Keratinocyte (primary cell): ENCODE measurements around the gene HHATL.

Experiments
- EZH2 ChIP-seq: IDR thresholded peaks from one replicate; pipeline ENCODE4 v1.6.1; 2012; ENCODE audit warnings: inconsistent platforms, mild to moderate bottlenecking, low read length, moderate library complexity
- TF ChIP-seq, protein P1 (sequence below), 3 experiments: IDR thresholded peaks in 1 of 3; conservative IDR thresholded peaks in 1 of 3; optimal IDR thresholded peaks in 1 of 3; 2 replicates in 2 of 3; 3 replicates in 1 of 3; pipeline versions ENCODE3 to v1.5.1; 2011; ENCODE audit warnings: low read length in 3 of 3, mild to moderate bottlenecking in 3 of 3, moderate library complexity in 2 of 3, control low read depth in 1 of 3, inconsistent platforms in 1 of 3; ENCODE audit not compliant: insufficient read depth in 2 of 3; ENCODE audit errors: extremely low read depth in 1 of 3

DNA sequence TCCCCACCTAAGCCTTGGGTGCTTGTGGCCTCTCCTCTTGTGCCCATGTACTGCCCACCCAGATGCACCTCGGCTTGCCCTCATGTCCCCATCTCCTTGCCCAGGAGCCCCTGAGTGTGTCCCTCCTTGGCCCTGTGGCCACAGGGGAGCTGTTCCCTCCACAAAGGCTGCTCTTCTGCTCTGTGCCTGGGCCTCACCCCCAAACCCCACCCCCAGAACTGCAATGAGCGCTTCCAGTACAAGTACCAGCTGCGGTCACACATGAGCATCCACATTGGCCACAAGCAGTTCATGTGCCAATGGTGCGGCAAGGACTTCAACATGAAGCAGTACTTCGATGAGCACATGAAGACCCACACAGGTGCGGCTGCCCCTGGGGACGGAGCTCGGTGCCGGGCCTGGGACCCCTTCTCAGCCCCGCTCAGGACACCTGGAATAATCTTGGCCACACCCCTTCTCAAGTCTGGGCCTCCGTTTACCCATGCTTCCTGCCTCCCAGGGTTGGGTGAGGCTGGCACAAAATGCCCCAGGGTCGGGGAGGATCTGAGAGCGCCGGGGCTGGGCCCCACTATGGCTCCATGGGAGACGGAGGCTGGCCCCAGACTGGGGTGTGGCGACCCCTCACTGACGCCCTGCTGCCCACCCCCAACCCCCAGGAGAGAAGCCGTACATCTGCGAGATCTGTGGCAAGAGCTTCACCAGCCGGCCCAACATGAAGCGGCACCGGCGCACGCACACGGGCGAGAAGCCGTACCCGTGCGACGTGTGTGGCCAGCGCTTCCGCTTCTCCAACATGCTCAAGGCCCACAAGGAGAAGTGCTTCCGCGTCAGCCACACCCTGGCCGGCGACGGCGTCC, 38.8 kb downstream of the HHATL start:
- TF ChIP-seq, protein P1, sequence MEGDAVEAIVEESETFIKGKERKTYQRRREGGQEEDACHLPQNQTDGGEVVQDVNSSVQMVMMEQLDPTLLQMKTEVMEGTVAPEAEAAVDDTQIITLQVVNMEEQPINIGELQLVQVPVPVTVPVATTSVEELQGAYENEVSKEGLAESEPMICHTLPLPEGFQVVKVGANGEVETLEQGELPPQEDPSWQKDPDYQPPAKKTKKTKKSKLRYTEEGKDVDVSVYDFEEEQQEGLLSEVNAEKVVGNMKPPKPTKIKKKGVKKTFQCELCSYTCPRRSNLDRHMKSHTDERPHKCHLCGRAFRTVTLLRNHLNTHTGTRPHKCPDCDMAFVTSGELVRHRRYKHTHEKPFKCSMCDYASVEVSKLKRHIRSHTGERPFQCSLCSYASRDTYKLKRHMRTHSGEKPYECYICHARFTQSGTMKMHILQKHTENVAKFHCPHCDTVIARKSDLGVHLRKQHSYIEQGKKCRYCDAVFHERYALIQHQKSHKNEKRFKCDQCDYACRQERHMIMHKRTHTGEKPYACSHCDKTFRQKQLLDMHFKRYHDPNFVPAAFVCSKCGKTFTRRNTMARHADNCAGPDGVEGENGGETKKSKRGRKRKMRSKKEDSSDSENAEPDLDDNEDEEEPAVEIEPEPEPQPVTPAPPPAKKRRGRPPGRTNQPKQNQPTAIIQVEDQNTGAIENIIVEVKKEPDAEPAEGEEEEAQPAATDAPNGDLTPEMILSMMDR (optimal IDR thresholded peaks at IDR 0.05 in 1 of 3, IDR thresholded peaks at IDR 0.05 in 1 of 3, conservative IDR thresholded peaks at IDR 0.05 in 1 of 3; ENCODE audit: extremely low read depth in 1 of 3, insufficient read depth in 2 of 3, low read length in 3 of 3), result no peak
- TF ChIP-seq EZH2, result no peak
